ENCODE measurements around the gene CYS1. TPM values are rescaled to one million over a fixed set of nuclear protein-coding genes. Genes with fewer than 3 reads are reported as not detected.

The CYS1 gene
- total and polyA plus RNA-seq, 2 of the 13 experiments (the other 11 are each of a cell fraction or from before 2014, with no cell fraction given), result 0.04 TPM; not detected in 1

GRCh38 chr2:10062931-10063365 lies 17.3 kb downstream of the CYS1 start (continued):
- TF ChIP-seq ARID4A (CRISPR knock-in tag; IDR thresholded peaks at IDR 0.05; ENCODE audit: borderline replicate concordance) (peak; percentile 13; the same call in 1 of the 2 replicates), CREB1 (IDR thresholded peaks at IDR 0.05) (no peak), CREB1 (CRISPR knock-in tag; IDR thresholded peaks at IDR 0.05) (no peak), ZNF792 (CRISPR knock-in tag; IDR thresholded peaks at IDR 0.05) (0 out of 2 replicates have a peak, but pooled peaks have one; percentile 16), ZNF567 (CRISPR knock-in tag; IDR thresholded peaks at IDR 0.05; ENCODE audit: borderline replicate concordance) (0 out of 2 replicates have a peak, but pooled peaks have one; percentile 29), MYC (CRISPR knock-in tag; IDR thresholded peaks at IDR 0.05; ENCODE audit: borderline replicate concordance) (peak; percentile 50; the same call in 1 of the 2 replicates), ZNF652 (CRISPR knock-in tag; IDR thresholded peaks at IDR 0.05; ENCODE audit: borderline replicate concordance, low read depth) (no peak), PHF20 (CRISPR knock-in tag; IDR thresholded peaks at IDR 0.05) (no peak), ZNF788 (CRISPR knock-in tag; IDR thresholded peaks at IDR 0.05; ENCODE audit: borderline replicate concordance) (no peak; the same call in 1 of the 2 replicates), HNRNPL (IDR thresholded peaks at IDR 0.05; ENCODE audit: low read depth, low read length) (no peak), RAD51 (IDR thresholded peaks at IDR 0.05; ENCODE audit: borderline replicate concordance) (no peak; the same call in 1 of the 2 replicates), ZNF687 (CRISPR knock-in tag; IDR thresholded peaks at IDR 0.05) (peak; percentile 90), ZKSCAN5 (CRISPR knock-in tag; IDR thresholded peaks at IDR 0.05) (peak; percentile 42; the same call in 1 of the 2 replicates), SRF (IDR thresholded peaks at IDR 0.05; ENCODE audit: low read depth, low read length) (no peak), FOXA1 (IDR thresholded peaks at IDR 0.05) (no peak), FOXA1 (CRISPR knock-in tag; IDR thresholded peaks at IDR 0.05) (peak; percentile 35; the same call in 1 of the 2 replicates), MXI1 (IDR thresholded peaks at IDR 0.05; ENCODE audit: borderline replicate concordance, low read depth, low read length) (peak; percentile 41; the same call in 1 of the 3 replicates), ZFX (CRISPR knock-in tag; IDR thresholded peaks at IDR 0.05; ENCODE audit: low read depth) (peak; percentile 75), ZNF333 (CRISPR knock-in tag; IDR thresholded peaks at IDR 0.05; ENCODE audit: borderline replicate concordance) (no peak), ZNF879 (CRISPR knock-in tag; IDR thresholded peaks at IDR 0.05) (no peak), PHF5A (CRISPR knock-in tag; IDR thresholded peaks at IDR 0.05; ENCODE audit: low read depth, unreplicated experiment) (peak; percentile 43), ISL2 (CRISPR knock-in tag; IDR thresholded peaks at IDR 0.05) (0 out of 2 replicates have a peak, but pooled peaks have one; percentile 15), TOE1 (CRISPR knock-in tag; IDR thresholded peaks at IDR 0.05) (no peak), ATRX (CRISPR knock-in tag; IDR thresholded peaks at IDR 0.05; ENCODE audit: borderline replicate concordance) (no peak), RXRA (CRISPR knock-in tag; IDR thresholded peaks at IDR 0.05) (0 out of 2 replicates have a peak, but pooled peaks have one; percentile 32)

All from HepG2 (cell line).